SKM-1 (cell line): ENCODE data around the gene NFE2L1.
"Not testable (repeated sequence)": the region's sequence is repeated elsewhere in the genome, so short reads cannot be mapped to it uniquely, and the experiment has no call there.

Experiments
- DNase-seq: peaks from one replicate; lab custom pipeline; 2025; ENCODE audit not compliant: unreplicated experiment; lab: John Stamatoyannopoulos, UW

The NFE2L1 gene

DNA sequence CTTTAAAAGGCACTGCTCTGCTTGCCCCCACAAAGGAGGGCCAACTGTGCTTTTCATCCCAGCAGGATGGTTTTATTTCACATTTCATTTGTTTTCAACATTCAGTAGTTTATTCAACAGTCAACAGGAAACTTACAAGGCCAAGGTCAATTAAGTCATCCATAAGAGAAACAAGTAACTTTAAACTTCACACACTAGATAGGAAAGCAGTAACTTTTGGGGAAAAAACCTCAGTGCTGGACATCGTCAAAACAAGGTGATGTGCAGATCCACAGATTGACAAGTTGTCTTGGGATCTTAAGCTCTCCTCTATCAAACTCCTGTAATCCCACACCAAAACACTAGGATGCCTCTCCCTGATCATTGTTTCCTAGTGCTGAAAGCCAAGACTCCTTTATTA, 18.5 kb downstream of the NFE2L1 start:
- DNase-seq, result no peak

DNA sequence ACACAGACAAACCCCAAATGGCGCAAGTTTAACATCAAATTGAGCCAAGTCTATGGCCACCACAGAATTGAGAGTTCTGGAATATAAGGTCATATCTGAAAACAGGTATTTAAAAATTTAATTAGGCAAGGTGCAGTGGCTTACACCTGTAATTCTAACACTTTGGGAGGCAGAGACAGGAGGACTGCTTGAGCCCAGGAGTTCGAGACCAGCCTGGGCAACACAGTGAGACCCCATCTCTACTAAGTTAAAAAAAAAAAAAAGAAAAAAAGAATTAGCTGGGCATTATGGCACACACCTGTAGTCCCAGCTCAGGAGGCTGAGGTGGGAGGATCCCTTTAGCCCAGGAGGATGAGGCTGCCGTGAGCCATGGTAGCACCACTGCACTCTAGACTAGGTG, 19.1 kb downstream of the NFE2L1 start:
- DNase-seq, result no peak

DNA sequence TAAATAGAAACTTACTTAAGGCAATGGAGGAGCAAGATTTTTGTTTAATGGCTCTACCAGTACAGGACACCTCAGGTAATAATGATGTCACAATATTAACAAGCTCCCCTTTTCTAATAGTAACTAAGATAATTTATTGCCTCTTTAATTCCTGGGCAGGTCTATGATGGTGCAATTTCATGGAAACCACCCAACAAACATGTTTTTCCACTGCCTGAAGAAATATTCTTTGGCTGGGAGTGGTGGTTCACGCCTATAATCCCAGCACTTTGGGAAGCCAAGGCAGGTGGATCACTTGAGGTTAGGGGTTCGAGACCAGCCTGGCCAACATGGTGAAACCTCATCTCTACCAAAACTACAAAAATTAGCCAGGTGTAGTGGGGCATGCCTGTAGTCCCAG, 19.6 kb downstream of the NFE2L1 start:
- not testable (repeated sequence) for DNase-seq

DNA sequence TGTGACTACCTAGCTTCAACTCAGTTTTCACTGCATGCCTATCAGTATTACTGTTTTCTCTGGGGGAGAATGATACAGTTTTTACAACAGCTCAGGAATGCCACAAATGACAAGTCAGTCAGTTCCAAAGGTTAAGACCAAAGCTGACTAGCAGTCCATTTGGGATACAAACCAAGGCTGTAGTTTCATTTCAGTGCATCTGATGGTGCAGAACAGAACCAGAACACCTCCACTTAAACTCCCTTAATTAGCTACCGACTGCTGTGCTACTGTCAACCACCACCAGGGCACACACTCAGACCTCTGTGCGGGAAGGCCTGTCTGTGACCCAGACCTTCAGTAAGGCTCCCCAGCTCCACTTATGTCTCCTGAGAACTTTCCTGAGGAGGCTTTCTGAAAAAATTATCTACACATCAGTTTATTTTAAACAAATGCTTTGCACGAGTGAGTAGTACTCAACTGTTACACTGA, 20.4 kb downstream of the NFE2L1 start:
- DNase-seq, result no peak

DNA sequence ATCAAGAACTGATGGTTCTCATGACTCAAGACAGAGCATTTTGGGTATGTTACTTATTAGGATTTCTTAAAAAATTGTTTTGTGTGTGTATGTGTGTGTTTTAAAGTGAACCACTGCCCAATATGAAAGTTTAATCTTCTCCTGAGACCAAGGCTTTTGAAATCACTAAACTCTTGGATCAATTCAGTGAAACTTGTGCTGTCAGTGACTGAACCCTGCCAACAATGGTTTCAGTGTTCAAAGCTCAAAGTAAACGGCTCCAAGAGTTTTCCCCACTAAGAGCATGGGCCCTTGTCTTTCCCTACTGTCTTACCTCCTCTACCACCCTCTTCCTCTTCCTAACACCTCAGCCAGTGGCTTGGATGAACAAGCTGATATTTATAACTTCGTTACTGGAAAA, 22.0 kb downstream of the NFE2L1 start:
- no peak for DNase-seq

DNA sequence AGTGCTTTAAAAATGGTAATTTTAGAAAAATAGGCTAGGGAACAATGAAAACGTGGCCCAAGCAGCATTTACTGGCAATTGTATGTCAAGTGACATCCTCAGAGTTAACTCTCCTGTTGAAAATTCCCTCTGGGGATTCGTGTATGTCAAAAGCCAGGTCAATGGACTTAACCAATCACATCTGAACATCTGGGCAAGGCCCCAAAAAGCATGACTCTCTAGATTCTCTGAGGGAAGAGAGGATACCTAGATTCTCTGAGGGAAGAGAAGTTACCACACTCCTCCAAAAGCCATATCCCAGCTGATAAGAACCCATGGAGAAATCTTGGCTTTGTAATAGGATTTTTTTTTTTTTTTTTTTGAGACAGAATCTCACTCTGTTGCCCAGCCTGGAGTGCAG, 23.5 kb downstream of the NFE2L1 start:
- DNase-seq, result no peak

DNA sequence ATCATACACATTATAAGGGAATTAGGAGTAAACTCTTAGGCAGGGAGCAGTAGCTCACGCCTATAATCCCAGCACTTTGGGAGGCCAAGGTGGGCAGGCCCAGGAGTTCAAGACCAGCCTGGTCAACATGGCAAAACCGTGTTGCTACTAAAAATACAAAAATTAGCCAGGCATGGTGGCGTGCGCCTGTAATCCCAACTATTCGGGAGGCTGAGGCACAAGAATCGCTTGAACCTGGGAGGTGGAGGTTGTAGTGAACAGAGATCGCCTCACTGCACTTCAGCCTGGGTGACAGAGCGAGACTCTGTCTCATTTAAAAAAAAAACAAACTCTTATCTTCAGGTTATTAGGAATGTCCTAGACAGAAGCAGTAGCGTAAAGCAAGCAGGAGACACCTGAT, 24.7 kb downstream of the NFE2L1 start:
- DNase-seq, result not testable (repeated sequence)

DNA sequence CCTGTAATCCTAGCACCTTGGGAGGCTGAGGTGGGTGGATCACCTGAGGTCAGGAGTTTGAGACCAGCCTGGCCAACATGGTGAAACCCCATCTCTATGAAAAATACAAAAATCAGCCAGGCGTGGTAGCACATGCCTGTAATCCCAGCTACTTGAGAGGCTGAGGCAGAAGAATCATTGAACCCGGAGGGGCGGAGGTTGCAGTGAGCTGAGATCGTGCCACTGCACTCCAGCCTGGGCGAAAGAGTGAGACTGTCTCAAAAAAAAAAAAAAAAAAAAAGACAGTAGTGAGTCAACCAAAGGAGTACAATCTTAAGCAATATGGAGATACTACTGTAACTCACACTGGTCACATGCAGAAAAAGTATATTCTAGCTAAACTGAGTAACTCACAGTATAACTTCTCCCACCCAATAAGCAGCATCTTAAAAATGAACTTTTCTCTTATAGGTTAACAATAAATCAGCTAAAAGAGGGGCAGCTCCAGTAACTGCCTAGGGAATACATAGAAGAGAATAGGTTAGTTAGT, 25.5 kb downstream of the NFE2L1 start:
- not testable (repeated sequence) for DNase-seq

DNA sequence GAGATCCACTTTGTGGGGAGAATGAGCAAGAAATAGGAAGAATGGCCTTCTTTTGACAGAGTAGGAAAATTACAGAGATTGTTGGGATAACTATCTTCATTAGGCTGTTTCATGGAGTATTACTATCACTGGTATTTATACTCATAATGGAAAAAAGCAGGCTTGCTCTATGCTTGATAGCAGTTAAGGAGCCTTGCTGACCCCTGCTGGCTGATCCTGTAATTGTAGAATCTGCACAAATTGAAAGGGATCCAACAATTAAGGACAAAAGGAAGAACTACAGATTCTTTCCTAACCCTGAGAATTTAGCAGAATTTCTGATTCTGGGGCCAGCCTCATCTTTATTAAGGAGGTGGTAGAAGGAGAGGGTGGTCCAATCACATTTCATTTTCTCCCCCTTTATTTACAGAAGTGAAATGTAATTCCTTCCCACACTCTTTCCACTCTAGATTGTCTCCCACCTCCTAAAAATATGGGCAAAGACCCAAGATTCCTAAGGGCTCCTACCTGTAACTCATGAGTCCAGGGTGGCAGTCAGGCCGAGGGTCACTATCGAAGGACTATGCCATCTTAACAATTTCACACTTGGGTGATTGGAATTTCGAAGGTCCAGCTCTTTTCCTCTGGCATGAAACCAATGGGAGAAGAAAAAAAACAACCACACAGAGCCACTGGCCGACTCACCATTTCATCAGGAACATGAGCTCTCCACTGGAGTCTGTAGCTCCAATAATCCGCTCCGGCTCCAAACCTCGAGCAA, 26.3 kb downstream of the NFE2L1 start:
- peak; percentile 26 for DNase-seq

DNA sequence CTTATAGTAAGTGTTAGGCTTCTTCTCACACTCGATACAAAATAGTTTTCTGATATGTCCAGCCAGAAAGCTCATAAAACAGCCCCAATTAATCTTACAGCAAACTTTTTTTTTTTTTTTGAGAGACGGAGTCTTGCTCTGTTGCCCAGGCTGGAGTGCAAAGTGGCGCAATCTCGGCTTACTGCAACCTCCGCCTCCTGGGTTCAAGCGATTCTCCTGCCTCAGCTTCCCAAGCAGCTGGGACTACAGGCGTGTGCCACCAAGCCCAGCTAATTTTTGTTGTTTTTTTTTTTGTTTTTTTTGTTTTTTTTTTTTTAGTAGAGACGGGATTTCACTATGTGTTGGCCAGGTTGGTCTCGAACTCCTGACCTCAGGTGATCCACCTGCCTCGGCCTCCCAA, 29.0 kb downstream of the NFE2L1 start:
- DNase-seq, result not testable (repeated sequence)

DNA sequence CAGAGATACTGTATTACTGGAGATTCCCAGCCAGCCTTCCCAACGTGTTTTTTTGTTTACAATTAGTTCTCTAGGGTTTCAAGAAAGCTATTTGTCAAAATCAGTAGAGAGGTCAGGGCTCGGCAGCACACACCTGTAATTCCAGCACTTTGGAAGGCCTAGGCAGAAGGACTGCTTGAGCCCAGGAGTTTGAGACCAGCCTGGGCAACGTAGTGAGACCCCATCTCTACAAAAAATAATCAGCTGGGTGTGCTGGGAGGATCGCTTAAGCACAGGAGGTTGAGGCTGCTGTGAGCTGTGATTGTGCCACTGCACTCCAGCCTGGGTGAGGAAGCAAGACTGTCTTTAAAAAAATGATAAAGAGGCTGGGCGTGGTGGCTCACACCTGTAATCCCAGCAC, 33.7 kb downstream of the NFE2L1 start:
- DNase-seq, result no peak

DNA sequence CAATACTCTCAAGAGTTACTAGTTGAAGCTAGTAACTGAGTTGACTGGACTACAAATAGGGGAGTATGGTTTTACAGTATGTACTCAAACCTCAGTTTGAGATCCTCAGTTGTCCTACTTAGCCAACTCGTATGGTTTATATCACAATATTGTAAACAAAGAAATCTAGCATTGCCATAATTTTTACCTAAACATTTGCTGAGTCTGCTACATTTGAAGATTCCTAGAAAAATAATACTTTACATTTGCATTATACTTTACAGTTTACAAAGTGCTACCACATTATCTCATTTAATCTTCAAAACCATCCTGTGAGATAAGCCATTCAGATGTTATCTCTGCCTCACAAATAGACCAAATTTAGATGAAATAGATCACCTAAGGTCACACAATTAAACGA, 36.8 kb downstream of the NFE2L1 start:
- DNase-seq, result no peak

DNA sequence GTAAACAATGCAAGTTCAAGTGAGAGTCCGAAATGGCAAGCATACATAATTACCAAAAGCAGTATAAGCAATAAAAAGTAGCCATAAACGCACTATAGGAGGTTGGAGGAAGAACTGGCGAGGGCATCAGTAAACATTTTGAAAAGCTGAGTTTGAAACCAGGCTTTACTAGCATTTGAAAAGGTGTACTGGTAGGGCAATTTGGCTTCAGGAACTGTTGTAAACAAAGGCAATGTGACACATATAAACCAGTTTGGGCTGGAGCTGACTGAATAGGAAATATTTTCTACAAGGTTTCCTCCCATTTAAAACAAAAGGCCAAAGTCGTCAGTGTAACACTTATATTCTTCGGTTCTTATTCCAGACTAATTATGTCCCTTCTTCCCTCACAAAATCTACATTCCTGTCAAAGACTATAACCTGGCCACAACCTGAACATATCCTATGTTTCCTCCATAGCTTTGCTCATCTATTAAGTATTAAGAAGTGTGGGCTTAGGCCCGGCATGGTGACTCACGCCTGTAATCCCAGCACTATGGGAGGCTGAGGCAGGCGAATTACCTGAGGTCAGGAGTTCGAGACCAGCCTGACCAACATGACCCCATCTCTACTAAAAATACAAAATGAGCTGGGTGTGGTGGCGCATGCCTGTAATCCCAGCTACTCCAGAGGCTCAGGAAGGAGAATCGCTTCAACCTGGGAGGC, 45.3 kb downstream of the NFE2L1 start:
- no peak for DNase-seq

DNA sequence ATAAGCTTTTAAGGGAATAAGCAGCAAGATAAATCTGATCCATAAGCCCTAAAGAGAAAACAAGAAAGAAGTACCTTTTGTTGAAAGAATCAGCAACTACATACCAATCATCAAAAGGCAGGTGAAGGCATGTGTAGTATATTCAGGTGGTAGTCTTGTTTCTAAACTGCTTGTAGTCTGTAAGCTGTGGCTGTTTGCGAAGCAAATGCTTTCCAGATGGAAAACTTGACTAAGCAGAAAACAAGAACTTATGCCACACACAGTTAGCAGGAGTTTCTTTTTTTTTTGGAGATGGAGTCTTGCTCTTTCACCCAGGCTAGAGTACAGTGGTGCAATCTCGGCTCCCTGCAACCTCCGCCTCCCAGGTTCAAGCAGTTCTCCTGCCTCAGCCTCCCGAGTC, 47.5 kb downstream of the NFE2L1 start:
- DNase-seq, result no peak

DNA sequence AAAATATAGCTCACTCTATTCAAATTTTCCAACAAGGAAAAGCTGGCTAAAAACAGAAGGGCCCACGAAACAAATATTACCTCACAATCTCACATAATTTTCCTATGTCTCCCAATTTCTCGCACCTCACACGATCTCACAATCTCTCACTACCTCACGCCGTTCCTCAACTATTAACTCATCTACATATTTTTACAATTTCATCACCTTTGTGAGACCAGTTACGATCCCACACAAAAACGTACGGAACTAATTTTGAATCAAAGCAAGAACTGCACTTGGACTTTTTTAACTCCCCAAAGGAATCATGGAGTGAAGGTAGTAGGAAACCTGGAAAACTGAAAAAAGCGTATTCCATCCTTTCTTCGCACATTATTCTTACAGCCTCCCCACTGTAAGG, 52.0 kb downstream of the NFE2L1 start:
- no peak for DNase-seq

DNA sequence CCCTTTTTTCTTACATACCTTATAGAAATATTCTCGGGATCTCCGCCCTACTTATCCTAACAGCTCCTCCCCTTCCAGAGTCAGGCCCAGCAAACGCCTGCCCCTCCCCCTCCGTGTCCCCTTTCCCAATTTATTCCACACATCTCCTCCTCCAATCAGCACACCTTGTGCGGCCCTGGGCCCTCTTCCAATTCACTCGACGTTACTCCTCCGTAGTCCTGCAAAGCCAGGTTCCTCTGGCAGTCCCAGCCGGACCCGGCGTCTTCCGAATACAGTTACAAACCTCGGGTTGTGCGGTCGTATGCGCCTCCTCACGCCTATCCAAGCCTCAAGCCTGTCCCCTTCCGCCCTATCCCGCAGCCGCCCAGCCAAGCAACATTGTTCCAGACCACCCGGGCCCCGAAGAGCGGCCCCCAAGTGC, 52.4 kb downstream of the NFE2L1 start:
- no peak for DNase-seq

DNA sequence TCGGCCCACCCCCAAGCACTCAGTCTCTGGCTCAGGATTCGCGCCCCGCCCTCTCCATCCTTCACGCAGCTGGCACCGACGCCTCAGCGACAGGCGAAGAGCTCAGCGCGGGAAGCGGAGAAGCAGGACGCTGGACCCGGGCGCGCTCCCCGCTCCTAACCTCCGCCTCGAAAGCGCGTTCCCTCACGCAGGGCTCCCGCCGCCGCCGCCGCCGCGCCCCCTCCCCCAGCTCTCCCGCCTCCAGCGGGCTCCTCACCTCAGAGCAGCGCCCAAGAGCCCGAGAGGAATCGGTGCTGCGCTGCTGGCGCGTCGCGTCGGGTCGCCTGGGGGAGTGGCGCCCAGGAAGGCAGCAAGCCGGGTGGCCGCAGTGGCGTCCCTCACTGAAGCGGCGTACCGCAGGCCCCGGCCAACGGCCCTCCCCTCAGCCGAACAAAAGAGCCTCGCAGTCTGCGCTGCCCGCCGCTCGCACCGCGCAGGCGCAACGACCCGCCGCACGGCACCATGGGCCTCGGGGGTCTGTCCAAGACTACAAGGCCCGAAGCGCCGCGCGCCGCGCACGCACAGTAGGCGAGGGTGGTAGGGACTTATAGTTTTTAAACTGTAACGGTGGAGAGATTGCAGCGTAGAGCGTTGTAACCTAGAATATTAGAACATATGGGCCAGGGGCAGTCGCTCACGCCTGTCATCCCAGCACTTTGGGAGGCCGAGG, 53.0 kb downstream of the NFE2L1 start, which contains the start of gene CBX1:
Gene CBX1, minus strand, starts transcription at position 467 of the 709 bp plus-strand sequence. CDS start 24,474 bp downstream, outside the sequence.
- DNase-seq, result peak; percentile 86

DNA sequence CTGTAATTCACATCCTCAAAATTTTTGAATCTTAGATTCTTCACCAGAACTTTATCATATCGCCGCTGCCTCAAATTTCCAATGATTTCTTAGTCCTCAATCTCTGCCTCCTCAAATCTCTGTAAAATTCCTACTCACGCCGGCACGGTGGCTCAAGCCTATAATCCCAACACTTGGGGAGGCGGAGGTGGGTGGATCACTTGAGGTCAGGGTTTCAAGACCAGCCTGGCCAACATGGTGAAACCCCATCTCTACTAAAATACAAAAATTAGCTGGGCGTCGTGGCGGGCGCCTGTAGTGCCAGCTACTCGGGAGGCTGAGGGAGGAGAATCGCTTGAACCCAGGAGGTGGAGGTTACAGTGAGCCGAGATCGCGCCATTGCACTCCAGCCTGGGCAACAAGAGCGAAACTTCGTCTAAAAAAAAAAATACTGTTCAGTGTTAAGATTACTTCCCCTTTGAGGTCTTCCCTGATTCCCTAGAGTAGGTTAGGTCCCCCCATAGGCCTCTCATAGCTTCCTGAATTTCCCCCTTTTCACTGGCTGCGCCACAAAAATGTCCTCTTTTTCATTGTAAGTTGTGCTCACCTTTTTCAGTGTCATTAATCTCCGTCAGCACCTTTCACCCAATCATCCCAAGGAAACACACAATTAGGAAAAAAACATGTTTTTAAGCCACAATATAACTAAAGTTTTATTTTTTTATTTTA, 54.0 kb downstream of the NFE2L1 start:
- DNase-seq, result no peak

DNA sequence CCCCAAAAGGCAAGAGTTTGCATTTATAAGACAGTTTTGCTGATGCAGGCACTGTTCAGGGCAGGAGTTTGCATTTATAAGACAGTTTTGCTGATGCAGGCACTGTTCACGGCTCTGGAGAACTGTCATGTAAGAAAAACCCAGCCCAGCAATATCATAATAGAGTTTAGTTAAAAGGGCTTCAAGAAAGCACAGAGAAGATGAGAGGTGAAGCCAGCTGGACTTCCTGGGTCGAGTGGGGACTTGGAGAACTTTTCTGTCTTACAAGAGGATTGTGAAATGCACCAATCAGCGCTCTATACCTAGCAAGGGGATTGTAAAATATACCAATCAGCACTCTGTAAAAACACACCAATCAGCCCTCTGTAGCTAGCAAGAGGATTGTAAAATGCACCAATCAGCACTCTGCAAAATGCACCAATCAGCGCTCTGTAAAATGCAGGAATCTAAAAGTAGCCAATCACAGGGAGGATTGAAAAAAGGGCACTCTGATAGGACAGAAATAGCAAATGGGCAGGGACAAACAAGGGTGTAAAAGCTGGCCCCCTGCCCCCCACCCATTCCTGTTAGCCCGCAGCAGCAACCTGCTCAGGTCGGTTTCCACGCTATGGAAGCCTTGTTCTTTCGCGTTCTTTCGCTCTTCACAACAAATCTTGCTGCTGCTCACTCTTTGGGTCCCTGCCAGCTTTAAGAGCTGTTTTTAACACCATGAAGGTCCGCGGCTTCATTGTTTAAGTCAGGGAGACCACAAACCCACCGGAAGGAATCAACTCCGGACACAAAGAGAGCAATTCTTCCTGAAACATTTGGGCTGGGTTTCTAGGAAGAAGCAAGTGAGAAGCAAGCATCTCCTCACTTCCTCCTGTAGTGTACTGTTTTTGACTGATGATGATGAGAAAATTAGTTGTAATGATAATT, 54.9 kb downstream of the NFE2L1 start:
- peak; percentile 19 for DNase-seq

DNA sequence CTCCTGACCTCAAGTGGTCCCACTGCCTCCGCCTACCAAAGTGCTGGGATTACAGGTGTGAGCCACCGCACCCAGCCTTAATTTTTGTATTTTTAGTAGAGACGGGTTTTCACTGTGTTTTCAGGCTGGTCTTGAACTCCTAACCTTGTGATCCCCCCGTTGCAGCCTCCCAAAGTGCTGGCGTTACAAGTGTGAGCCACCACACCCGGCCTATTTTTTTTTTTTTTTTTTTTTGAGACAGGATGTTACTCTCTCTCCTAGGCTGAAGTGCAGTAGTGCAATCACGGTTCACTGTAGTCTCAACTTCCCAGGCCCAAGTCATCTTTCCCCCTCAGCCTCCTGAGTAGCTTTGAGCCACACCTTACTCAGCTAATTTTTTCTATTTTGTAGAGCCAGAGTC, 56.3 kb downstream of the NFE2L1 start:
- DNase-seq, result no peak
